Astrocyte of the spinal cord (primary cell): ENCODE results near the gene OPCML.

ENCODE experiments used
- DNase-seq: peaks from one replicate; pipeline ENCODE4 v3.0.0; 2011; ENCODE audit warnings: low read depth, low spot score
- H3K4me3 ChIP-seq: 2 replicates; pipeline ENCODE4 v1.5.1; 2011; ENCODE audit warnings: low read depth, mild to moderate bottlenecking, low read length, moderate library complexity
- CTCF ChIP-seq: IDR thresholded peaks from 2 replicates; pipeline ENCODE4 v1.5.1; 2012; ENCODE audit warnings: low read depth, mild to moderate bottlenecking, low read length, inconsistent platforms
- in situ Hi-C: cut with HindIII; loops from 2 replicates; pipeline ENCODE4 v1.10.0; 2017; ENCODE audit warnings: low sequenced_read_pairs

Gene OPCML

DNA sequence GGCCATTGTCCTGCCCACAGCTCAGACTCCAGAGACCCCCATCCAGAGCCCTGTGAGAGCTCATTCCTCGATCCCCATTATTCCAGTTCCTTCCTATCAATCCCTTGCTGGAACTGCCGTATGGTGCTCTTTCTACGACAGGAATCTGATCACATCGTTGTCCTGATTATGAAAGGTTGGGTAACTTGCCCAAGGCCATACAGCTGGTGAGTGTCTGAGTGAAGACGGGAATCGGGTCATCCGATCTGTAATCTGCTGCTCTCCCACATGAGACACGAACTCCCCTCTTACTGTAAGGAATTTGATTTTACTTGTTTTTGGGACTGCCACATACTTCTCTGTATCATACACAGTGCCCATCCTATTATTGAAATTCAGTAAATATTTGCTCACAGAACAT is 149.1 kb downstream of the OPCML start:
- in situ Hi-C loops = no loop called here
- TF ChIP-seq CTCF = no peak

GRCh38 chr11:133382131-133382812 is 150.0 kb downstream of the OPCML start:
- DNase-seq = peak; percentile 1
- H3K4me3 ChIP-seq = no peak overlapping the region
- in situ Hi-C loops = no loop called here
- TF ChIP-seq CTCF = no peak

More for the DNA sequence above, 149.1 kb downstream of the OPCML start:
- no peak for DNase-seq
- no peak overlapping the region for H3K4me3 ChIP-seq

- no peak for TF ChIP-seq CTCF
- no peak overlapping the region for H3K4me3 ChIP-seq
- no peak for DNase-seq
- in situ Hi-C loops = no loop called here
Measured at GRCh38 chr11:133381761-133382130, 150.6 kb downstream of the OPCML start.

DNA sequence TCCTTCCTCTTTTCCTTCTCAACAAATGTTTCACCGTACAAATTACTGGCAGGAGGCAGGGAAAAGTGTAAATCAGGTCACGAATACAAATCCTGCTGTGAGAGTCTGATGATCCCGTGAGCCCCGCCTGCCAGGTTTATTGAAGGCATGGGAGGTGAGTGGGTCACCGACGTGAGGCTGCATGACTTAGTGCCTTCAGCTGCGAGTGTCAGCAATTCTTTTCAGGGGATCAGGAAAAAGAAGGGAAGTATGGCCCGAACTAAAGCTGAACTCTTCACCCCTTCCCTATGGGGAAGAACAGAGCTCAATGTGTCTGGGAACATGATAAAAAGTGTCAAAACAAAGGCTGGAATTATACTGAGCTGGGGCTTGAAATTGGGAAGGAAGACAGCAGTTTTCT is 166.2 kb downstream of the OPCML start:
- no peak overlapping the region for H3K4me3 ChIP-seq
- no peak for DNase-seq
- no peak for TF ChIP-seq CTCF
- in situ Hi-C loops = no loop called here

GRCh38 chr11:133362916-133363315 is 169.4 kb downstream of the OPCML start:
- DNase-seq = no peak
- in situ Hi-C loops = no loop called here

DNA sequence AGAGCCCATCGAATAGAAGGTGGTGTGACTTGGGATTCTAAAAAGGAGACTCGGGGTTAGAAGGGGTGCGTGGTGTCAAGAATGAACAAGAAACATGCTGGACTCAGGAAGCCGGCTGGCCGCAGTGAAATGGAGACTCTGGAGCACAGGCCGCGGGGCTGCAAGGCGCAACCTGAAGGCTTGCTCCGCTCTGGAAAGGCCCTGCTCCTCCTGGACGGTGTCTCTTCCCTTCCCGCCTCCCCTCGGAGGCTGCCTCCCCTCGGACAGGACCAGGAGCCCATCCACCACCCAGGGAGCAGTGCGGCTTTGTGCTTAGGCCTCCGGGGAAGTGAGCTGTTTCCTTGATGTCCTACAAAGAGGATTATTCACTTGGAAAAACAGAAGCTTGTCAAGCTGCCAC is 170.1 kb downstream of the OPCML start:
- no peak overlapping the region for H3K4me3 ChIP-seq
- TF ChIP-seq CTCF = no peak
- in situ Hi-C loops = no loop called here
- no peak for DNase-seq

More at GRCh38 chr11:133362916-133363315, 169.4 kb downstream of the OPCML start:
- no peak overlapping the region for H3K4me3 ChIP-seq
- no peak for TF ChIP-seq CTCF

DNA sequence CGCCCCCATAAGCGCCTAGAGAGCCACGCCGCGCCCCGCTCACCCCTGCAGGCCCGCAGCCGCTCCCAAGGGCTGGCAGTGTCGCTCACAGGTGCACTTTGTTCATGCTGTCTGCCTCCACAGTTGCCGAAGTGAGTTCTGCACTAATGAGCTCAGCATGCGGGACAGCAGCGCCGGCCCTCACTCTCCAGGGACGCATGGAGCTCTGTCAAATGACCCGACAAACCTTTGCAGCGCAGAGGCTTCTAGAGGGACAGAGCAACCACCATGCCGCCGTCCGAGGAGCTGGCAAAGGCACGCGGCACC is 170.7 kb downstream of the OPCML start:
- H3K4me3 ChIP-seq = no peak overlapping the region
- TF ChIP-seq CTCF = no peak
- no peak for DNase-seq
- in situ Hi-C loops = no loop called here
